ENCODE data around the gene CCS.
"Not testable (repeated sequence)": the region's sequence is repeated elsewhere in the genome, so short reads cannot be mapped to it uniquely, and the experiment has no call there.

DNA sequence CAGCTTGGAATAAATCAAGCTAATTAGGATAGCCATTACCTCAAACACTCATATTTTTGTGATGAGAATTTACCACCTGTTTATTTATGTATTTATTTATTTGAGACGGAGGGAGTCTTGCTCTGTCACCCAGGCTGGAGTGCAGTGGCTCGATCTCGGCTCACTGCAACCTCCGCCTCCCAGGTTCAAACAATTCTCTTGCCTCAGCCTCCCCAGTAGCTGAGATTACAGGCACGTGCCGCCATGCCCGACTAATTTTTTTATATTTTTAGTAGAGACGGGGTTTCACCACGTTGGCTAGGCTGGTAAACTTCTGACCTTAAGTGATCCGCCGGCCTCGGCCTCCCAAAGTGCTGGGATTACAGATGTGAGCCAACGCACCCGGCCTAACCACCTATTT is 48.0 kb upstream of the CCS start:
- TF ChIP-seq, protein P1, sequence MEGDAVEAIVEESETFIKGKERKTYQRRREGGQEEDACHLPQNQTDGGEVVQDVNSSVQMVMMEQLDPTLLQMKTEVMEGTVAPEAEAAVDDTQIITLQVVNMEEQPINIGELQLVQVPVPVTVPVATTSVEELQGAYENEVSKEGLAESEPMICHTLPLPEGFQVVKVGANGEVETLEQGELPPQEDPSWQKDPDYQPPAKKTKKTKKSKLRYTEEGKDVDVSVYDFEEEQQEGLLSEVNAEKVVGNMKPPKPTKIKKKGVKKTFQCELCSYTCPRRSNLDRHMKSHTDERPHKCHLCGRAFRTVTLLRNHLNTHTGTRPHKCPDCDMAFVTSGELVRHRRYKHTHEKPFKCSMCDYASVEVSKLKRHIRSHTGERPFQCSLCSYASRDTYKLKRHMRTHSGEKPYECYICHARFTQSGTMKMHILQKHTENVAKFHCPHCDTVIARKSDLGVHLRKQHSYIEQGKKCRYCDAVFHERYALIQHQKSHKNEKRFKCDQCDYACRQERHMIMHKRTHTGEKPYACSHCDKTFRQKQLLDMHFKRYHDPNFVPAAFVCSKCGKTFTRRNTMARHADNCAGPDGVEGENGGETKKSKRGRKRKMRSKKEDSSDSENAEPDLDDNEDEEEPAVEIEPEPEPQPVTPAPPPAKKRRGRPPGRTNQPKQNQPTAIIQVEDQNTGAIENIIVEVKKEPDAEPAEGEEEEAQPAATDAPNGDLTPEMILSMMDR (IDR thresholded peaks at IDR 0.05; ENCODE audit: low read length), result not testable (repeated sequence)
- TF ChIP-seq EZH2 (IDR thresholded peaks at IDR 0.05; ENCODE audit: borderline replicate concordance, low read length), result not testable (repeated sequence)
